Stromal cell of bone marrow (primary cell): ENCODE results near the gene ZCCHC14.

ENCODE experiments used
- DNase-seq: peaks from one replicate; pipeline ENCODE4 v3.0.0-alpha.2; 2012; ENCODE audit warnings: low read depth

Gene ZCCHC14

GRCh38 chr16:87361916-87362619 is 130.8 kb downstream of the ZCCHC14 start:
- DNase-seq: no peak

DNA sequence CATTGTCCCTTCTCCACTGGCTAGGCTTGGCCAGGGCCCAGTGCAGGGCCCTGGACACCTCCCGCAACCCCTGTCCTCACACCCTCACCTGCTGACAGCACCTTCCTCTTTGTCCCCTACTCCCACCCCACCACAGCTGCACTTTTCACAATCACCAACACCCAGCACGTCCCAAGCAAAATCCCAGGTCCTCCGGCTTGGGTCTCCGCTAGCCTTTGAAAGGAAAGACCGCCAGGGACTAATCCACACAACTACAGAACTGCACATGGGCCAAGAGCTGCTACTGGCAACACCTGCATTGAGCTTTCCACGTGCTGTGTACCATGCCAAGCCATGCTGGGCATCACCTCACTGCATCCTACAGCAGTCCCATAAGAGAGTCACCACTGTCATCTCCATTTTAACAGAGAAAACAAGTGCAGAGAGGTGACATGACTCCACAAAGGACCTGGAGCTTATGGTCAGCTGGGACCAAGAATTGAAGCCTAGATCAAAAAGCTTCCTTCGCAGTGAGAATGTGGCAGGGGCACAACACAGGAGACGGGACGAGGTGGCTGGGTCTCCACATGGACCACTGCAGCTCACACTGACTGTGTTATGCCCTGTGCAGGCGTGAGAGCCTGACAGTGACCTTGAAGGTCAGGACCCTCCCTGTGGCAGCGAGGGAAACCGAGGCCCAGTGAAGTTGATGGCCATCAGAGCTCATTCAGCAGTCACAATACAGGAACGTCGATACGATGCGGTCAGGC is 131.8 kb downstream of the ZCCHC14 start:
- no peak for DNase-seq

GRCh38 chr16:87359121-87359520 is 133.7 kb downstream of the ZCCHC14 start:
- DNase-seq: no peak

DNA sequence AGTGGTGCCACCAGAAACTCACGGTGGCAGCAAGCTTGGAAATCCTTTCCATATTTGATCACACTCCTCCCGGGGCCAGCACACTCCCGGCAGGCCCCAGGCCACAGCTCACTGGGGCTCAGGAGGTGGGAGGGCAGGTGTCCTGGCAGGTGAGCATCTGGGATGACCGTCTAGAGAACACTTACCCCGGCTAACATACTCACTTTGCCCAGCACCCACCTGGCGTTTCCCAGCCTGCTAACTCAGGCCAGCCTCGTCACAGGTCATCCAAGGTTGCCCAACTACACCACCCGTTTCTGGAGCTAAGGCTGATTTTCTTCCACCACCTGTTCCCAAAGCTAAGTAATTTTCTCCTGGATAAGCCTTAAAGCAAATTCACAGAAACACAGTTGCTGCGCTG is 134.1 kb downstream of the ZCCHC14 start:
- DNase-seq: no peak

GRCh38 chr16:87358250-87358649 is 134.6 kb downstream of the ZCCHC14 start:
- no peak for DNase-seq

- DNase-seq: no peak
These were observed 136.4 kb downstream of the ZCCHC14 start for GRCh38 chr16:87356491-87356853.
